ENCODE results near the gene ATP12A.

Gene ATP12A

DNA sequence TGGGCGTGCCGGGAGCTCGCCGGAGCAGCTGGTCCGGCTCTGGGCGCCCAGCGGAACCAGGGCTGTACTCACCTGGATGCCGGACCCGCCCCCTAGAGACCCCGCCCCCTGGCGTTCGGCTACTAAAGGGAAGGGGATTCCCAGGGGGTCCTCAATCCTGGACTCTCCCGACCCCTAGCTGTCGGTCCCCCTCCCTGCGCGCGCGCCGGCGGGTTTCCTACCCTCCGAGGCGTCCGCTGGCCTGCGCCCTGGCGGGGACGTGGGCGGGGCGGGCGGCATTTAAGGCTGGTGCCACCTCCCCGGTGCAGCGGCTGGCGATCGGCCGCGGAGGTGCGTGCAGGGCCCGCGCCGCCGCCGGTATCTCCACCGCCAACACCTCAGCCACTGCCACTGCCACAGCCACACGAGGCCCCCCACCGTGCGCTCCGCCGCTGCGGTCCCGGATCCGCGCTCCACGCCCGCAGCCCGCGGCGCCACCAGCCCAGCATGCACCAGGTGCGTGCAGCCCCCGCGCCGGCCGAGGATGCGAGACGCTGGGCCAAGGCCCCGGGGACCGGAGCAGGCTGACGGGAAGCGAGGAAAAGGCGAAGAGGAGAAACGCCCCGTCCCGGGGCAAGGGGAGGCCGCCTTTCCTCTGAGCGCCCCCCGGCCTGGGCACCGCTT is at the start of gene ATP12A:
Gene ATP12A, plus strand, starts transcription at position 151 of the 663 bp plus-strand sequence. Its CDS starts 336 bp downstream, at position 487.
- H3K36me3 Mint-ChIP-seq (ENCODE audit: low read depth), result no peaks in the 10 kb centered on the region
- peak; percentile 79 for DNase-seq
- peaks cover 29% of the 10 kb centered on the region for H3K4me1 Mint-ChIP-seq
- H3K9me3 Mint-ChIP-seq, result no peaks in the 10 kb centered on the region
- TF ChIP-seq, protein P1, sequence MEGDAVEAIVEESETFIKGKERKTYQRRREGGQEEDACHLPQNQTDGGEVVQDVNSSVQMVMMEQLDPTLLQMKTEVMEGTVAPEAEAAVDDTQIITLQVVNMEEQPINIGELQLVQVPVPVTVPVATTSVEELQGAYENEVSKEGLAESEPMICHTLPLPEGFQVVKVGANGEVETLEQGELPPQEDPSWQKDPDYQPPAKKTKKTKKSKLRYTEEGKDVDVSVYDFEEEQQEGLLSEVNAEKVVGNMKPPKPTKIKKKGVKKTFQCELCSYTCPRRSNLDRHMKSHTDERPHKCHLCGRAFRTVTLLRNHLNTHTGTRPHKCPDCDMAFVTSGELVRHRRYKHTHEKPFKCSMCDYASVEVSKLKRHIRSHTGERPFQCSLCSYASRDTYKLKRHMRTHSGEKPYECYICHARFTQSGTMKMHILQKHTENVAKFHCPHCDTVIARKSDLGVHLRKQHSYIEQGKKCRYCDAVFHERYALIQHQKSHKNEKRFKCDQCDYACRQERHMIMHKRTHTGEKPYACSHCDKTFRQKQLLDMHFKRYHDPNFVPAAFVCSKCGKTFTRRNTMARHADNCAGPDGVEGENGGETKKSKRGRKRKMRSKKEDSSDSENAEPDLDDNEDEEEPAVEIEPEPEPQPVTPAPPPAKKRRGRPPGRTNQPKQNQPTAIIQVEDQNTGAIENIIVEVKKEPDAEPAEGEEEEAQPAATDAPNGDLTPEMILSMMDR (IDR thresholded peaks at IDR 0.05), result peak; percentile 26
- H3K27ac Mint-ChIP-seq, result no peak within 1 kb of the TSS
- H3K4me3 Mint-ChIP-seq, result peak within 1 kb of the TSS; percentile 61
- H3K27me3 Mint-ChIP-seq (ENCODE audit: low read depth, poor library complexity), result peaks cover 68% of the 10 kb centered on the region

DNA sequence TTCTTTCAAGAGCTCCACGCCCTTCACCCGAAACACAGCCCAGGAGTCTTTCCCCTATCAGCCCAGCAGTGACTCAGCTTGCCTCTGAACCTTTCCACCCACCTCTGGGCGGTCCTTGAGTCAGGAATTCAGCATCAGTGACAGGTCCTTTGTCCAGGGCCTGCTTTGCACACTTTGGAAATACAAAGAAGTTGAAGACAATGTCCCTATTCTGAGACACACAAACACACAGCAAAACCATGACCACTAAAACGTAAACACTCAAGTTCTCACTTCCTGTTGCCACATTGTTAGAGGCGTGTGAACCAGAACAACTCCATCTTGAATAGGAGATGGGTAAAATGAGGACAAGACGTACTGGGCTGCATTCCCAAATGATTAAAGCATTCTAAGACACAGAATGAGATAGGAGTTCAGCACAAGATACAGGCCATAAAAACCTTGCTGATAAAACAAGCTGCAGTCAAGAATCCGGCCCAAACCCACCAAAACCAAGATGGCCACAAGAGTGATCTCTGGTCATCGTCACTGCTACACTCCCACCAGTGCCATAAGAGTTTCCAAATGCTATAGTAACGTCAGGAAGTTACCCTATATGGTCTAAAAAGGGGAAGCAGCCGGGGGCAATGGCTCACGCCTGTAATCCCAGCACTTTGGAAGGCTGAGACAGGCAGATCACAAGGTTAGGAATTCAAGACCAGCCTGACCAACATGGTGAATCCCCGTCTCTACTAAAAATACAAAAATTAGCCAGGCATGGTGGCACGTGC is 49.2 kb upstream of the ATP12A start:
- TF ChIP-seq, protein P1 (IDR thresholded peaks at IDR 0.05), result no peak
- Mint-ChIP-seq H3K27ac (no peak overlapping the region), H3K4me3 (no peak overlapping the region), H3K9me3 (no peaks in the 10 kb centered on the region), H3K4me1 (peaks cover 14% of the 10 kb centered on the region), H3K36me3 (ENCODE audit: low read depth) (no peaks in the 10 kb centered on the region), H3K27me3 (ENCODE audit: low read depth, poor library complexity) (peaks cover 8% of the 10 kb centered on the region)
- DNase-seq, result no peak

DNA sequence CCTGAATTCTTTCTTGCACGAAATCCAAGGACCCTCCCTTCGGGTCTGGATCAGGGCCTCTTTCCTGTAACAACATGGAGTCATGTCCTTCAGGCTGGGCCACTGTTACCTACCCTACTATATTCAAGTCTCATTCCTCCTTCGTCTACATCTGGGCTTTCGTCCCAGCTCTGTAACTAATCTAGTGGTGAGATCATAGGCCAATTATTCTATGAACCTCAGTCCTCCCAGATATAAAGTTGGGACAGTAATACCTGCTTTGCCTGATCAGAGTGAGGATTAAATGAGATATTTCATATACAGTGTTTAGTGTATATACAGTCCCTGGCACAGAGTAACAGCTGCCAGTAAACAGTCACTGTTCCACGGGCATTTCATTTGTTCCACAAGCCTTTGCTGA is 48.3 kb upstream of the ATP12A start:
- Mint-ChIP-seq H3K36me3 (ENCODE audit: low read depth) (no peaks in the 10 kb centered on the region), H3K9me3 (no peaks in the 10 kb centered on the region), H3K27ac (no peak overlapping the region), H3K27me3 (ENCODE audit: low read depth, poor library complexity) (peaks cover 8% of the 10 kb centered on the region), H3K4me3 (no peak overlapping the region), H3K4me1 (peaks cover 10% of the 10 kb centered on the region)
- DNase-seq, result no peak
- TF ChIP-seq, protein P1 (IDR thresholded peaks at IDR 0.05), result no peak

DNA sequence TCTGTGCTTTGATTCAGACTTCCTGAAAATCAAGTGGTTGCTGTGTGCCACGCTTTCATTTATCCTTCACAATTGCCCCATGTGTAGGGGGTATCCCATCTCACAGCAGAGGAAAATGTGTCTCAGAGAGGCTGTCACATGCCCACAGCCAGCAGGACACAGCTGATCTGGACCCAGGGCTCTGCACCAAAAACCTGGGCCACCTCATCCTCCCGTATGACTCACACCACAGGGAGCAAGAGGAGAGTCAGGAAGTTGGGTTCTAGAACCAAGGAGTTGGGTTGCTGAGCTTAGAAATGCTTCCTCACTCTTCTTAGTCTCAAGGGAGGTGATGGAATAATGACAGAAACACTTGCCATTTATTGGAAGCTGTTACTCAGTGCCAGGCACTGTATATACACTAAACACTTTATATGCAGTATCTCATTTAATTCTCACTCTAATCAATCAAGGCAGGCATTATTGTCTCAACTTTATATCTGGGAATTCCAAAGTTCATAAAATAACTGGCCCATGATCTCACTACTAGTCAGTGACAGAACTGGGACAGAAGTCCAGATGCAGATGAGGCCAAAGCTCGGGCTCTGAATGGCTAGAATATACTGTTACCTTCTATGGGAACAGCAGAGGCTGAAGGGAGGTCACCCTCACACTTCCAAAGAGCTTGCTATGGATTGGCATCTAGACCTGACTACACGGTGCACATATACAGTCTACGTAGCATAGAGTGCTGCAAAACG is 47.7 kb upstream of the ATP12A start:
- Mint-ChIP-seq H3K36me3 (ENCODE audit: low read depth) (no peaks in the 10 kb centered on the region), H3K27me3 (ENCODE audit: low read depth, poor library complexity) (peaks cover 4% of the 10 kb centered on the region), H3K9me3 (no peaks in the 10 kb centered on the region), H3K27ac (no peak overlapping the region), H3K4me3 (no peak overlapping the region), H3K4me1 (peaks cover 5% of the 10 kb centered on the region)
- TF ChIP-seq, protein P1 (IDR thresholded peaks at IDR 0.05), result no peak
- DNase-seq, result no peak

DNA sequence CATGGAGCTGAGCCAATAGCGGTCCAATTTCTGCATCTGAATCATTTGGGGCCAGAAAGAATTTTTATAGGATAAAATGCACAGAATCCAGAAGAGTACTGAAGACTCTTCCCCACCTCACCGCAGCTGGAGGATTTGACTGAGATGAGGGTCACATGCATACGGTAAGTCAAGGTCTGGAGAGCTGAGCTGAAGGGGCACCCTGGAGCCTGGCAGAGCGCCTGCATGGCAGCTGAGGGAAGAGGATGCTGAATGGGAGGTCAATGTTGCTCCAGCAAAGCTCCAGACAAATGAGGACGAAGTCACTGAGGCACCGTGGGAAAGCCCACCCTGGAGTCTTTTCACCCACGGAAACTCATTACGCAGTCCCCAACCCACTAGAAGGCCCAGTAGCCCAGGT is 43.4 kb upstream of the ATP12A start:
- Mint-ChIP-seq H3K4me1 (no peaks in the 10 kb centered on the region), H3K9me3 (no peaks in the 10 kb centered on the region), H3K4me3 (no peak overlapping the region), H3K36me3 (ENCODE audit: low read depth) (no peaks in the 10 kb centered on the region), H3K27me3 (ENCODE audit: low read depth, poor library complexity) (no peaks in the 10 kb centered on the region), H3K27ac (no peak overlapping the region)
- TF ChIP-seq, protein P1 (IDR thresholded peaks at IDR 0.05), result no peak
- DNase-seq, result no peak
